ENCODE results near the gene ABHD12B. TPM values are rescaled to one million over a fixed set of nuclear protein-coding genes. Genes with fewer than 3 reads are reported as not detected.

Gene ABHD12B
- total and polyA plus RNA-seq, 2 of the 13 experiments (the other 11 are each of a cell fraction or from before 2014, with no cell fraction given): not detected

- TF ChIP-seq FOXA1 (IDR thresholded peaks at IDR 0.05) (no peak), FOXA1 (CRISPR knock-in tag; IDR thresholded peaks at IDR 0.05) (peak; percentile 83), ARID5B (CRISPR knock-in tag; IDR thresholded peaks at IDR 0.05) (peak; percentile 70)
These were observed 2.9 kb downstream of the ABHD12B start (continued) for GRCh38 chr14:50874757-50875156.

GRCh38 chr14:50875359-50876070 lies 3.7 kb downstream of the ABHD12B start:
- Histone ChIP-seq H3K79me2 (ENCODE audit: insufficient read depth, low read length) (no peaks in the 10 kb centered on the region), H3K9ac (ENCODE audit: insufficient read depth, low read depth, low read length) (peak overlapping the region; percentile 57), H4K20me1 (ENCODE audit: insufficient read depth, low read length) (no peaks in the 10 kb centered on the region), H2AFZ (ENCODE audit: low read length) (no peak overlapping the region), H3K27me3 (ENCODE audit: control insufficient read depth in 1 of 2, insufficient read depth in 2 of 2, low read length in 2 of 2) (no peaks in the 10 kb centered on the region), H3K27ac (ENCODE audit: extremely low read length, insufficient read depth, low read length) (peak overlapping the region; percentile 69), H3K36me3 (replicated peaks in 1 of 2; ENCODE audit: control insufficient read depth in 1 of 2, insufficient read depth in 2 of 2, low read length in 2 of 2) (no peaks in the 10 kb centered on the region), H3K4me3 (replicated peaks in 1 of 3; ENCODE audit: insufficient read depth in 1 of 3, low read depth in 2 of 3, low read length in 3 of 3) (peak overlapping the region in 2 of 3 experiments; percentile 34 to 59; a peak in 4 of 6 replicates), H3K9me3 (ENCODE audit: low read length) (no peaks in the 10 kb centered on the region), H3K4me2 (ENCODE audit: low read depth, low read length) (peak overlapping the region; percentile 85), H3K4me1 (ENCODE audit: insufficient read depth, low read length) (peaks cover 74% of the 10 kb centered on the region)
- FAIRE-seq (peak; percentile 99), DNase-seq (ENCODE audit: low spot score) (peak; percentile 96), ATAC-seq (peak; percentile 97)
- BruUV-seq (replicated peaks): no TSS peak
- in situ Hi-C loops (cut with HindIII; ENCODE audit: extremely low pct_ligation_motif_present, low pct_unique_long_range_greater_than_20kb) (no loop called here), intact Hi-C loops (cut with micrococcal nuclease; ENCODE audit: unreplicated experiment) (loop anchor here (1.0 to 2.0 kb wide), 3 partner anchors 15 to 60 kb away; no protein-coding TSS in a partner anchor)
- WGBS (ENCODE audit: low lambda C conversion rate): 0% methylated on average over 3 of the region's 7 CpGs
- ChIA-PET CTCF (ENCODE audit: low intra/inter-chr PET ratio, low total read pairs) (no interaction called here), POLR2A (interaction anchor here (0.8 to 1.9 kb wide), 7 partner anchors 15 to 207 kb away, joined by 3 to 11 read pairs (median 4); partner anchors contain the start of genes PYGL and SAV1)
- peak; percentile 79 for TF ChIP-seq RARA (CRISPR knock-in tag; IDR thresholded peaks at IDR 0.05)
- TF ChIP-seq WIZ (CRISPR knock-in tag; IDR thresholded peaks at IDR 0.05): no peak
- TF ChIP-seq ZNF343 (CRISPR knock-in tag; IDR thresholded peaks at IDR 0.05): no peak
- no peak for TF ChIP-seq GLI4 (CRISPR knock-in tag; IDR thresholded peaks at IDR 0.05; ENCODE audit: borderline replicate concordance)
- TF ChIP-seq ZNF562 (CRISPR knock-in tag; IDR thresholded peaks at IDR 0.05; ENCODE audit: borderline replicate concordance): no peak
- no peak for TF ChIP-seq ZNF781 (CRISPR knock-in tag; IDR thresholded peaks at IDR 0.05; ENCODE audit: borderline replicate concordance, not compliant biosample characterization)
- TF ChIP-seq CREB3 (CRISPR knock-in tag; IDR thresholded peaks at IDR 0.05): no peak
- no peak for TF ChIP-seq CSRNP2 (CRISPR knock-in tag; conservative IDR thresholded peaks at IDR 0.05; ENCODE audit: low read depth)
- TF ChIP-seq ZNF740 (CRISPR knock-in tag; IDR thresholded peaks at IDR 0.05): no peak
- TF ChIP-seq ZKSCAN1 (IDR thresholded peaks at IDR 0.05; ENCODE audit: low read length): 0 out of 2 replicates have a peak, but pooled peaks have one; percentile 29
- TF ChIP-seq ZNF784 (CRISPR knock-in tag; IDR thresholded peaks at IDR 0.05; ENCODE audit: borderline replicate concordance): no peak
- no peak for TF ChIP-seq SMAD1 (CRISPR knock-in tag; IDR thresholded peaks at IDR 0.05; ENCODE audit: borderline replicate concordance, low read depth)
